ENCODE measurements around the gene SLC35F3.
A peak's percentile ranks its signal among the peaks of the same experiment; 100 is the strongest.
"Not testable (repeated sequence)": the region's sequence is repeated elsewhere in the genome, so short reads cannot be mapped to it uniquely, and the experiment has no call there.

SLC35F3 gene

DNA sequence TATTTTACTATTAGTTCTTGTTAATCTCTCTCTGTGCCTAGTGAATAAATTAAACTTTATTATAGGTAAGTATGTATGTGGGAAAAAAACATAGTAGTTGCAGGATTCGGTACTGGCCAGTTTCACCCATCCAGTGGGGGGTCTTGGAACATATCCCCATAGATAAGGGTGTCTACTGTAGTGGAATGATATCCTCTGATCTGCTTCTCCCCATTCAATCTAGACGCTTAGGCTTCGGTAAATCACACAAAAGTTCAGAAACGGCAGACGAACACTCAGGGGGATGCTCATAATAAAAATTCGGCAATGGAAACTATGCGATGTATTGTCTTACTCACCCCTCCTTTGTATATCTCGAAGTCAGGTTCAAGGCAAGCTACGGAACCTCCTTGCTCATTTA is 235.9 kb downstream of the SLC35F3 start:
- TF ChIP-seq, protein P1, sequence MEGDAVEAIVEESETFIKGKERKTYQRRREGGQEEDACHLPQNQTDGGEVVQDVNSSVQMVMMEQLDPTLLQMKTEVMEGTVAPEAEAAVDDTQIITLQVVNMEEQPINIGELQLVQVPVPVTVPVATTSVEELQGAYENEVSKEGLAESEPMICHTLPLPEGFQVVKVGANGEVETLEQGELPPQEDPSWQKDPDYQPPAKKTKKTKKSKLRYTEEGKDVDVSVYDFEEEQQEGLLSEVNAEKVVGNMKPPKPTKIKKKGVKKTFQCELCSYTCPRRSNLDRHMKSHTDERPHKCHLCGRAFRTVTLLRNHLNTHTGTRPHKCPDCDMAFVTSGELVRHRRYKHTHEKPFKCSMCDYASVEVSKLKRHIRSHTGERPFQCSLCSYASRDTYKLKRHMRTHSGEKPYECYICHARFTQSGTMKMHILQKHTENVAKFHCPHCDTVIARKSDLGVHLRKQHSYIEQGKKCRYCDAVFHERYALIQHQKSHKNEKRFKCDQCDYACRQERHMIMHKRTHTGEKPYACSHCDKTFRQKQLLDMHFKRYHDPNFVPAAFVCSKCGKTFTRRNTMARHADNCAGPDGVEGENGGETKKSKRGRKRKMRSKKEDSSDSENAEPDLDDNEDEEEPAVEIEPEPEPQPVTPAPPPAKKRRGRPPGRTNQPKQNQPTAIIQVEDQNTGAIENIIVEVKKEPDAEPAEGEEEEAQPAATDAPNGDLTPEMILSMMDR (conservative IDR thresholded peaks at IDR 0.05): no peak
- H3K27ac ChIP-seq: no peak overlapping the region

DNA sequence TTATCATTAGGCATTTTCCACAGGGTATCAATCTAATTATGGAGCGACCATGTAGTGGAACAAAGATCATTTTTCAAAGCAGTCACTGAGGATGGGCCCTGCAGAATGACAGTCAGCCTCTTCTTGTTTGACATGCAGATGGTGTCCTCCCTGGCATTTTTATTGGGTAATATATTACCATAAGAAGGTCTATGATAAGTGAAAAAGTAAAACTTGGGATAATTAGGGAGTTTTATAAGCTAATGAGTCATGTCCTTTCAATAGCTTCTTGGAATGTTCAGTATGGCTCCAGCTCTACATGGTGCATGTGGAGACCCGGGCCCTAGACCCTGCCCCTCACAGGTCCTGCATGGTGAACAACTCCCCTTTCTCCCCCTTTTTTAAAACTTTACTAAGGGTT is 236.5 kb downstream of the SLC35F3 start:
- TF ChIP-seq, protein P1 (conservative IDR thresholded peaks at IDR 0.05): no peak
- no peak overlapping the region for H3K27ac ChIP-seq

DNA sequence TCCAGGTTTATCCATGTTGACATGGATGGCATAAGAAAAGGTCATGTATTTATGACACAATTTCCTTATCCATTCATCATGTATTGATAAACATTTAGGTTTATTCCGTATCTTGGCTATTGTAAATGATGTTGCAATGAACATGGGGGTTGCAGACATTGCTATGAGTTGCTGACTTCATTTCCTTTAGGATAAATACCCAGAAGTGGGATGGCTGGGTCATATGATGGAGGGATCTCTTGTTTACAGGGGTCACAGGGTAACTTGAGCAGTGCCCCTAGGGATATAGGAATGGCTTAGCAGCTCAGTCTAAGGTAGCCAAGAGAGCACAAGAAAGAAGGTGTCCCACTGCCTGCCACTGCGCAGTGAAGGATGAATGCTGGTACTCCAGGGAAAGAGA is 239.2 kb downstream of the SLC35F3 start:
- H3K27ac ChIP-seq: no peak overlapping the region
- TF ChIP-seq, protein P1 (conservative IDR thresholded peaks at IDR 0.05): no peak

DNA sequence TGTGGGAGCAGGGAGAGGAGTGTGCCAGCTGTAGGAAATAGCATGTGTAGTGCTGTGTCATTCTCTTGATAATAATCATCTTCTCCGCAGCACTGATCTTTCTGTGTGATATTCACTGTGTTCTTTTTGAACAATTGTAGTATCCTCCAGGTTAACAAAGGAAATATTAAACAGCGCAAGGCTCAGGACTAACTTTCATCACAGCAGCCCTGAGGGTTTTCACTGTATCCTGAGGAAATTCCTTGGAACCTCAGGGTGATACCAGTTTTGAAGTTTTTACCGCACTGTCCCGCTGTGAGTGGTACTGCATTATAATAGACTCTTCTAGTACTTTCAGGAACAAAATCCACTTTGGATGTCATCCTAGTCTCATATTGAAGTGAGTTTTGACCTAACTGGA is 240.4 kb downstream of the SLC35F3 start:
- peak overlapping the region; percentile 23 for H3K27ac ChIP-seq
- TF ChIP-seq, protein P1 (conservative IDR thresholded peaks at IDR 0.05): no peak

DNA sequence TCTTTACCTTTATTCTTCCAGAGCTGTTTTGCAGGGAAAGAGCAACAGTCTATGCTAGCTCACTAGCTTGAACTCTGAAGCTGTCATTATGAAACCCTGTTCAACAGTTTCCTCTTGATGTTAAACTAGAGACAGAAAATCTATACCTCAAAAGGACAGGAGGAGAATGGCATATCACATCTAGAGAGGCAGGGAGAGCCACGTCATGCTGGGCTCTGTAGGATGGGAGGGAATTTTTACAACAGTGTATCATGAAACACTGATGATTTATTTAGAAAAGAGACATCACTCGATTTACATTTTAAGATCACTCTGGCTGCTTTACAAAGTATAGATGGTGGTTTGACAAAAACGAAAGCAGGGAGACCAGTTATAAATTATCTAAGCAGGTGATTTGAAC is 243.9 kb downstream of the SLC35F3 start:
- H3K27ac ChIP-seq: no peak overlapping the region
- TF ChIP-seq, protein P1 (conservative IDR thresholded peaks at IDR 0.05): no peak

DNA sequence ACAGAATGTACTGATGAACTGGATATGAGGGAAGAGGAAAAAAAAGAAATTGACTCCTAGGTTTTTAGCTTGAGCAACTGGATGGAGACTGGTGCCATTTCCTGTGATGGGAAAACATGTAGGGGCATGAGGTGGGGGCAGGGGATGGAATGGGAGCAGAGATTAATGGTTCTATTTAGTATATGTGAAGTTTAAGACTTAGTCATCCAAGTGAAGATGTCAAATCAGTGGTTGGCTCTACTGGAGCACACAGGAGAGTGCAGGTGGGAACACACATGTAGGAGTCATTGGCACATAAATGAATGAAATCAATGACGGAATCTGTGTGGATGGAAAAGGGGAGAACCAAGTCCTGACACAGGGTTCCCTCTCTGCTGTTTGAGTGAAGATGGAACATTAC is 244.3 kb downstream of the SLC35F3 start:
- TF ChIP-seq, protein P1 (conservative IDR thresholded peaks at IDR 0.05): no peak
- no peak overlapping the region for H3K27ac ChIP-seq

DNA sequence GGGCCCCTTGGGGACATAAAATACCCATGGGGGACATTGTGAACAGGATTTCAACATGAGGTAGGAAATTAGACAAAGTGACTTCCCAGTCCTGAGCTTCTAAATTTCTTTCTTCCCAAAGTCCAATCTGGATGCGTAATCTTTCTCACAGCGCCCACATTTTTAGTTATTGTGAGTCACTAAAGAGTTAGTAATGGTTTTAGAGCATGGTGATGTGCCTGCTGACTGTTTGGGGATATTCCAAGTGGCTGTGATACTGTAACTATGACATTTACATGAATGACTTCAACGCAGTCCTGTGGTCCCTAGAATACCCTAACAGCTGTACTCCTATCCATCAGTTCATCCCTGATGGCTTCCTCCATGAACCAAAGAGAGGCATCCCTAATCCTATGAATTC is 244.7 kb downstream of the SLC35F3 start:
- H3K27ac ChIP-seq: no peak overlapping the region
- TF ChIP-seq, protein P1 (conservative IDR thresholded peaks at IDR 0.05): no peak

DNA sequence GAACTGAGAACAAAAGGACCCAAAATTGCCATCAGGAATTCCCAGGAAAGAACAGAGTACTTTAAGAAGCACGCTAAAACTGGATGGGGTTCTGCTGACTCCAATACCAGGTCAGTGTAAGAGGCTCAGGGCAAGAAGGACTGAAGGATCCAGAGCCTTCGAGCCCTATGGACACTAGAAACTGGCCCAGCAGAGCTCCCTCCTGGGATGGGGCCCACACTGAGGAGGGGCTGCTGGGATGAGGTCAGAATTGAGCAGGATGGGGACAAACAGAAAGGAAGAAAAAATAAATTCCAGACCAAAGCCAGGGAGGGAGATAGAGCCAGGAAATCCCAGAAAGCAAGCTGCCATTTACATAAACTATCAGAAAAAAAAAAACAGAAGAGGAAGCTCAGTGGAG is 246.4 kb downstream of the SLC35F3 start:
- no peak overlapping the region for H3K27ac ChIP-seq
- TF ChIP-seq, protein P1 (conservative IDR thresholded peaks at IDR 0.05): no peak

DNA sequence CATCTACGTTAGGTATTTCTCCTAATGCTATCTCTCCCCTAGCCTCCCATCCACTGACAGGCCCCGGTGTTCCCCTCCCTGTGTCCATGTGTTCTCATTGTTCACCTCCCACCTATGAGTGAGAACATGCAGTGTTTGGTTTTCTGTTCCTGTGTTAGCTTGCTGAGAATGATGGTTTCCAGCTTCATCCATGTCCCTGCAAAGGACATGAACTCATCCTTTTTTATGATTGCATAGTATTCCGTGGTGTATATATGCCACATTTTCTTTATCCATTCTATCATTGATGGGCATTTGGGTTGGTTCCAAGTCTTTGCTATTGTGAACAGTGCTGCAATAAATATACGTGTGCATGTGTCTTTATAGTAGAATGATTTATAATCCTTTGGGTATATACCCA is 247.9 kb downstream of the SLC35F3 start:
- not testable (repeated sequence) for H3K27ac ChIP-seq

All from VCaP (cell line).